CD4-positive, alpha-beta T cell (primary cell): ENCODE data around the gene BAIAP2. TPM values are rescaled to one million over a fixed set of nuclear protein-coding genes. Genes with fewer than 3 reads are reported as not detected.

ENCODE experiments used
- ATAC-seq: fragments of 200-7000 bp; cut with Tn5 transposase; one replicate; pipeline ENCODE4 v1.10.0; 2022; ENCODE audit warnings: mild to moderate bottlenecking; ENCODE audit not compliant: poor library complexity
- CTCF ChIA-PET: fragments of 350-600 bp; sonication (Branson Sonifier 250); formaldehyde crosslinking; loops from one replicate; lab custom pipeline; 2021; ENCODE audit warnings: antibody characterized with exemption, inconsistent platforms; lab: Charles Lee
- POLR2A ChIA-PET: fragments of 350-600 bp; sonication (Branson Sonifier 250); formaldehyde crosslinking; loops from one replicate; lab custom pipeline; 2021; ENCODE audit warnings: antibody characterized with exemption, inconsistent platforms; lab: Charles Lee
- DNase-seq, 14 experiments: peaks; one replicate each; pipeline ENCODE4 v3.0.0-alpha.2; 2013 to 2020; ENCODE audit warnings: mixed read lengths in 2 of 14
- H3K27ac ChIP-seq, 2 donors: one replicate each; pipeline versions ENCODE4 v1.5.1 to v1.7.0; 2013; ENCODE audit warnings: low read length in 2 of 2, low read depth in 1 of 2, mild to moderate bottlenecking in 1 of 2
- H3K27me3 ChIP-seq, 2 experiments: 1 replicate in 1 of 2; 2 replicates in 1 of 2; pipeline versions ENCODE4 v1.6.1 to v1.7.0; 2013; ENCODE audit warnings: low read length in 2 of 2, control low read depth in 1 of 2, mild to moderate bottlenecking in 1 of 2, moderate library complexity in 1 of 2; ENCODE audit not compliant: insufficient read depth in 2 of 2, control insufficient read depth in 1 of 2
- H3K36me3 ChIP-seq: one replicate; pipeline ENCODE4 v1.6.1; 2013; ENCODE audit warnings: low read length, control low read depth; ENCODE audit not compliant: insufficient read depth
- H3K4me1 ChIP-seq: one replicate; pipeline ENCODE4 v1.6.1; 2013; ENCODE audit warnings: low read length, control low read depth; ENCODE audit not compliant: insufficient read depth
- H3K4me3 ChIP-seq: one replicate; pipeline ENCODE4 v1.5.1; 2013; ENCODE audit warnings: mild to moderate bottlenecking, low read length, moderate library complexity
- H3K9me3 ChIP-seq, 2 experiments: 1 replicate in 1 of 2; 2 replicates in 1 of 2; pipeline versions ENCODE4 v1.6.1 to v1.7.0; 2013; ENCODE audit warnings: low read length in 2 of 2, mild to moderate bottlenecking in 2 of 2, control low read depth in 1 of 2, moderate library complexity in 1 of 2; ENCODE audit not compliant: control insufficient read depth in 1 of 2, insufficient read depth in 1 of 2
- H3K27ac Mint-ChIP-seq: one replicate; pipeline ENCODE4 v1.8.0; 2020; ENCODE audit warnings: mixed read lengths
- H3K27me3 Mint-ChIP-seq: one replicate; pipeline ENCODE4 v1.8.0; 2021; ENCODE audit warnings: mixed read lengths
- H3K36me3 Mint-ChIP-seq: one replicate; pipeline ENCODE4 v1.8.0; 2021; ENCODE audit warnings: low read depth, mixed read lengths
- H3K4me1 Mint-ChIP-seq: one replicate; pipeline ENCODE4 v1.8.0; 2021; ENCODE audit warnings: low read depth, mixed read lengths
- H3K4me3 Mint-ChIP-seq: one replicate; pipeline ENCODE4 v1.8.0; 2020; ENCODE audit warnings: mild to moderate bottlenecking, mixed read lengths
- H3K9me3 Mint-ChIP-seq: one replicate; pipeline ENCODE4 v1.8.0; 2020; ENCODE audit warnings: mixed read lengths
- CTCF ChIP-seq: fragments of 200-600 bp; IDR thresholded peaks from one replicate; pipeline ENCODE4 v1.8.0; 2022; ENCODE audit warnings: antibody characterized with exemption, mild to moderate bottlenecking
- intact Hi-C, 2 experiments: fragments of 100-400 bp; cut with DNase I in 1 of 2; cut with micrococcal nuclease in 1 of 2; formaldehyde crosslinking; loops; one replicate each; pipeline versions ENCODE4 v1.15.1 to v1.9.0; 2023 to 2025; cut with DNase I, micrococcal nuclease
- total RNA-seq, 174 experiments: library from RNA in 2 of 174; stranded (reverse) in 2 of 174; gene quantifications; one replicate each; pipeline ENCODE4 v1.2.3 and lab custom pipeline; 2021 to 2026

Gene BAIAP2
- total RNA-seq, 2 experiments from 2014 or later = 4.2 to 4.9 TPM

- Histone ChIP-seq H3K4me3 (no peak overlapping the region), H3K4me1 (no peaks in the 10 kb centered on the region), H3K27me3 (no peaks in the 10 kb centered on the region), H3K27ac (no peak overlapping the region), H3K36me3 (no peaks in the 10 kb centered on the region), H3K9me3 (peaks cover 0 to 6% of the 10 kb centered on the region in 2 experiments)
- no peaks in the 10 kb centered on the region for H3K36me3 Mint-ChIP-seq
- no peak overlapping the region for H3K4me3 Mint-ChIP-seq
- no peaks in the 10 kb centered on the region for H3K4me1 Mint-ChIP-seq
- H3K27me3 Mint-ChIP-seq = no peaks in the 10 kb centered on the region
- DNase-seq (no peak), ATAC-seq (no peak)
- intact Hi-C loops = no loop called here
- H3K27ac Mint-ChIP-seq = no peak overlapping the region
- CTCF ChIA-PET = no interaction called here
- POLR2A ChIA-PET = no interaction called here
- TF ChIP-seq CTCF = no peak
- no peaks in the 10 kb centered on the region for H3K9me3 Mint-ChIP-seq
Observed at GRCh38 chr17:81113158-81113724, 78.3 kb downstream of the BAIAP2 start.

- no peak for TF ChIP-seq CTCF
- H3K27me3 Mint-ChIP-seq = no peaks in the 10 kb centered on the region
- no peaks in the 10 kb centered on the region for H3K36me3 Mint-ChIP-seq
- Histone ChIP-seq H3K27ac (no peak overlapping the region), H3K36me3 (no peaks in the 10 kb centered on the region), H3K4me1 (peaks cover 11% of the 10 kb centered on the region), H3K4me3 (no peak overlapping the region), H3K27me3 (no peaks in the 10 kb centered on the region), H3K9me3 (peaks cover 0 to 13% of the 10 kb centered on the region in 2 experiments)
- H3K4me3 Mint-ChIP-seq = no peak overlapping the region
- no peak for DNase-seq
- ATAC-seq = no peak
- no peaks in the 10 kb centered on the region for H3K9me3 Mint-ChIP-seq
- no peak overlapping the region for H3K27ac Mint-ChIP-seq
- POLR2A ChIA-PET = no interaction called here
- no peaks in the 10 kb centered on the region for H3K4me1 Mint-ChIP-seq
- intact Hi-C loops = no loop called here
- CTCF ChIA-PET = no interaction called here
Observed at GRCh38 chr17:81114351-81115093, 79.6 kb downstream of the BAIAP2 start.

- ATAC-seq (no peak), DNase-seq (no peak)
- Histone ChIP-seq H3K4me3 (no peak overlapping the region), H3K4me1 (peaks cover 14% of the 10 kb centered on the region), H3K36me3 (no peaks in the 10 kb centered on the region), H3K9me3 (peaks cover 0 to 13% of the 10 kb centered on the region in 2 experiments), H3K27me3 (no peaks in the 10 kb centered on the region), H3K27ac (no peak overlapping the region)
- Mint-ChIP-seq H3K27ac (no peak overlapping the region), H3K36me3 (no peaks in the 10 kb centered on the region), H3K4me3 (no peak overlapping the region), H3K27me3 (no peaks in the 10 kb centered on the region), H3K4me1 (no peaks in the 10 kb centered on the region), H3K9me3 (no peaks in the 10 kb centered on the region)
- CTCF ChIA-PET = interaction anchor here (4.8 kb wide), 1 partner anchor 14 kb away, joined by 13 read pairs; no protein-coding TSS in a partner anchor
- TF ChIP-seq CTCF = no peak
- intact Hi-C loops = no loop called here
- POLR2A ChIA-PET = no interaction called here
Observed at GRCh38 chr17:81115219-81115618, 80.3 kb downstream of the BAIAP2 start.
